ENCODE data around the gene ARHGAP40.

GRCh38 chr20:38629979-38630378 is 28.4 kb downstream of the ARHGAP40 start:
- TF ChIP-seq UBTF (IDR thresholded peaks at IDR 0.05; ENCODE audit: borderline replicate concordance in 1 of 2, low read depth in 2 of 2, low read length in 2 of 2) (no peak), STAG1 (CRISPR knock-in tag; IDR thresholded peaks at IDR 0.05; ENCODE audit: borderline replicate concordance) (no peak), HNRNPUL1 (IDR thresholded peaks at IDR 0.05; ENCODE audit: low read length) (no peak), ATF2 (CRISPR knock-in tag; IDR thresholded peaks at IDR 0.05) (no peak), FOXP1 (CRISPR knock-in tag; IDR thresholded peaks at IDR 0.05) (no peak), ZNF592 (IDR thresholded peaks at IDR 0.05) (no peak), EHMT2 (IDR thresholded peaks at IDR 0.05) (no peak), CHD1 (IDR thresholded peaks at IDR 0.05; ENCODE audit: low read length) (no peak)

Data from K562 (cell line).